Measurements from ENCODE around the gene MOB3B. TPM values are rescaled to one million over a fixed set of nuclear protein-coding genes. Genes with fewer than 3 reads are reported as not detected.

MOB3B gene
- total RNA-seq, 1 experiment from 2014 or later = 2.6 TPM

DNA sequence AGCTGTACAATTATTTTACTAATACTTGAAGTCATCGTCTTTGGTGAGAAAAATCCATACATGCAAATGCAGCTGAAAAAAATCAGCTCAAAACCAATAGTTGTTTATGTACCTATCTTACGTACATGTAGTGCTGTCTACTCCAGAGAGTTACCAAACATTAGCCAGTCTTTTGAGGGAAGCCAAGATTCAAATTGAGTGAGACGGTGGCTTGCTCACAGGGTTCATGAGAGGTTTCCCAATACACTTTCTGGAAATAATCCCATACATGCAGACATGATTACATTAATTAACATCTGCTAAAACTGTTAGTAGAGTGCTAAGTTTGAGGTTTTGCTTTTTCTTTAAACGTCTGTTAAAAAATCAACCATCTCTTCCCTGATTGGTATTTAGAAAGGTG is 41.4 kb upstream of the MOB3B start:
- CTCF ChIA-PET = no interaction called here
- no peak for ATAC-seq
- intact Hi-C loops (cut with micrococcal nuclease) = loop anchor here (10.0 kb wide), 1 partner anchor 154 kb away; no protein-coding TSS in a partner anchor

DNA sequence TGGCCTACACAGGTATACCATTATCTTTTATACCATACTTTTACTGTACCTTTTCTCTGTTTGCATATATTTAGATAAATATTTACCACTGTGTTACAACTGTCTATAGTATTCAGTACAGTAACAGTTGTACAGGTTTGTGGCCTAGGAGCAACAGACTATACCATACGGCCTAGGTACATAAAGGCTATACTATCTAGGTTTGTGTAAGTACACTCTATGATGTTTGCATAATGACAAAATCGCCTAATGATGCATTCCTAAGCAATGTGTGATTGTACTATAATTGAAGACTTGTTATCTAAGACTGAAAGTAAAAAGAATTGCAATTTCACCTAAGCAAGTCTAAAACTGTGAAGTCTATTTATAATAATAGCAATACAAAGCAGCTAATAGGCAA is 39.8 kb upstream of the MOB3B start:
- H3K4me3 ChIP-seq (ENCODE audit: low read length) = peak overlapping the region; percentile 55
- TF ChIP-seq CTCF (conservative IDR thresholded peaks at IDR 0.05; ENCODE audit: low read depth, low read length) (no peak), EZH2 (IDR thresholded peaks at IDR 0.05; ENCODE audit: low read length, unreplicated experiment) (no peak), EZH2phosphoT487 (IDR thresholded peaks at IDR 0.05; ENCODE audit: borderline replicate concordance, low read length) (no peak)
- no peaks in the 10 kb centered on the region for H3K9me2 ChIP-seq (replicated peaks; ENCODE audit: low read length)
- no peak overlapping the region for H2AFZ ChIP-seq (ENCODE audit: low read length)
- H3K4me1 ChIP-seq (ENCODE audit: insufficient read depth, low read length) = peaks cover 45% of the 10 kb centered on the region
- H3K9me3 ChIP-seq (ENCODE audit: low read length) = no peaks in the 10 kb centered on the region
- POLR2A ChIA-PET (ENCODE audit: unreplicated experiment) = no interaction called here
- peak overlapping the region; percentile 81 for H3K4me2 ChIP-seq (ENCODE audit: low read length)
- intact Hi-C loops (cut with micrococcal nuclease) = no loop called here
- peak; percentile 84 for DNase-seq
- no TSS peak for BruUV-seq (replicated peaks)
- H3F3A ChIP-seq (ENCODE audit: low read length, unreplicated experiment) = peaks cover 6% of the 10 kb centered on the region
- H3K27me3 ChIP-seq (ENCODE audit: low read length) = no peaks in the 10 kb centered on the region
- CTCF ChIA-PET = no interaction called here
- H3K36me3 ChIP-seq (ENCODE audit: low read depth, low read length) = peaks cover 8% of the 10 kb centered on the region; the same call in 1 of the 2 replicates
- peak; percentile 68 for ATAC-seq
- H3K79me2 ChIP-seq (ENCODE audit: low read length) = peaks cover 53% of the 10 kb centered on the region
- H4K20me1 ChIP-seq (ENCODE audit: low read length) = no peaks in the 10 kb centered on the region
- H3K9ac ChIP-seq (ENCODE audit: low read length) = no peak overlapping the region
- peak overlapping the region; percentile 70 for H3K27ac ChIP-seq (ENCODE audit: low read length)

More for the DNA sequence above, 41.4 kb upstream of the MOB3B start:
- POLR2A ChIA-PET (ENCODE audit: unreplicated experiment) = no interaction called here
- Histone ChIP-seq H3K9me2 (replicated peaks; ENCODE audit: low read length) (no peaks in the 10 kb centered on the region), H3K9me3 (ENCODE audit: low read length) (no peaks in the 10 kb centered on the region), H2AFZ (ENCODE audit: low read length) (no peak overlapping the region), H3K79me2 (ENCODE audit: low read length) (peaks cover 53% of the 10 kb centered on the region), H3K4me1 (ENCODE audit: insufficient read depth, low read length) (peaks cover 46% of the 10 kb centered on the region), H3K4me3 (ENCODE audit: low read length) (no peak overlapping the region), H3K27ac (ENCODE audit: low read length) (no peak overlapping the region), H3F3A (ENCODE audit: low read length, unreplicated experiment) (peaks cover 6% of the 10 kb centered on the region), H3K4me2 (ENCODE audit: low read length) (no peak overlapping the region), H3K27me3 (ENCODE audit: low read length) (no peaks in the 10 kb centered on the region), H4K20me1 (ENCODE audit: low read length) (no peaks in the 10 kb centered on the region), H3K9ac (ENCODE audit: low read length) (no peak overlapping the region), H3K36me3 (ENCODE audit: low read depth, low read length) (peaks cover 6% of the 10 kb centered on the region; the same call in 1 of the 2 replicates)
- DNase-seq = no peak
- TF ChIP-seq CTCF (conservative IDR thresholded peaks at IDR 0.05; ENCODE audit: low read depth, low read length) (no peak), EZH2 (IDR thresholded peaks at IDR 0.05; ENCODE audit: low read length, unreplicated experiment) (no peak), EZH2phosphoT487 (IDR thresholded peaks at IDR 0.05; ENCODE audit: borderline replicate concordance, low read length) (no peak)
- BruUV-seq (replicated peaks) = no TSS peak

DNA sequence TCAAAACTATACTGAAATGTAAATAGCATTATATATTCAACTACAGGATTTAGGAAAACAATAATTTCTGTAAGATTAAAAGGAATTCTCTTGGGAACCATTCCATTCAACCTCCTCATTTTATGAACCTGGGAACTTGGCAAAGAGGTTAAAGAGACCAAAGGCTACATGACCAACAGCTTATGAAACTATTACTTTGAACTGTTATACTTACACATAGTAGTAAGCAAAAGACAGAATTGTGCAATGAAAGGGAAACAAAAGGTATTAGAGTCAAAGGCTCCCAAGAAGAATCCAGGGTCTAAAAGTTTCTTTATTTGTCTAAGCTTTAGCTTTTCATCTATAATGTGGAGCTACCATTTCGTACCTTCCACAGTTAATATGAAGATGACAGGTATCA is 36.5 kb upstream of the MOB3B start:
- ChIA-PET CTCF (no interaction called here), POLR2A (ENCODE audit: unreplicated experiment) (no interaction called here)
- no peak overlapping the region for H3K27ac ChIP-seq (ENCODE audit: low read length)
- no peak overlapping the region for H3K9ac ChIP-seq (ENCODE audit: low read length)
- peaks cover 34% of the 10 kb centered on the region for H3K79me2 ChIP-seq (ENCODE audit: low read length)
- no peaks in the 10 kb centered on the region for H3K9me3 ChIP-seq (ENCODE audit: low read length)
- DNase-seq (no peak), ATAC-seq (no peak)
- H4K20me1 ChIP-seq (ENCODE audit: low read length) = no peaks in the 10 kb centered on the region
- TF ChIP-seq EZH2phosphoT487 (IDR thresholded peaks at IDR 0.05; ENCODE audit: borderline replicate concordance, low read length) (no peak), CTCF (conservative IDR thresholded peaks at IDR 0.05; ENCODE audit: low read depth, low read length) (no peak), EZH2 (IDR thresholded peaks at IDR 0.05; ENCODE audit: low read length, unreplicated experiment) (no peak)
- no peak overlapping the region for H3K4me2 ChIP-seq (ENCODE audit: low read length)
- H3K4me3 ChIP-seq (ENCODE audit: low read length) = no peak overlapping the region
- peaks cover 13% of the 10 kb centered on the region; the same call in 1 of the 2 replicates for H3K36me3 ChIP-seq (ENCODE audit: low read depth, low read length)
- no peak overlapping the region for H2AFZ ChIP-seq (ENCODE audit: low read length)
- no peaks in the 10 kb centered on the region for H3K27me3 ChIP-seq (ENCODE audit: low read length)
- no TSS peak for BruUV-seq (replicated peaks)
- peaks cover 29% of the 10 kb centered on the region for H3K4me1 ChIP-seq (ENCODE audit: insufficient read depth, low read length)
- H3K9me2 ChIP-seq (replicated peaks; ENCODE audit: low read length) = no peaks in the 10 kb centered on the region
- intact Hi-C loops (cut with micrococcal nuclease) = no loop called here
- H3F3A ChIP-seq (ENCODE audit: low read length, unreplicated experiment) = peaks cover 6% of the 10 kb centered on the region

Data from PC-3 (cell line).